Astrocyte of the cerebellum (primary cell): ENCODE data around the gene SMAD5.

Experiments
- DNase-seq: peaks from one replicate; pipeline ENCODE4 v3.0.0-alpha.2; 2011; ENCODE audit warnings: low read depth
- H3K4me3 ChIP-seq: 2 replicates; pipeline ENCODE4 v1.5.1; 2011; ENCODE audit warnings: mild to moderate bottlenecking, low read depth, low read length, moderate library complexity
- in situ Hi-C: cut with HindIII; loops from 2 replicates; pipeline ENCODE4 v1.10.0; 2017; ENCODE audit warnings: low sequenced_read_pairs
- TF ChIP-seq, protein P1 (sequence below): IDR thresholded peaks from 2 replicates; pipeline ENCODE4 v1.5.1; 2012; ENCODE audit warnings: low read length, low read depth, moderate library complexity, mild to moderate bottlenecking; ENCODE audit errors: missing control alignments

The SMAD5 gene

DNA sequence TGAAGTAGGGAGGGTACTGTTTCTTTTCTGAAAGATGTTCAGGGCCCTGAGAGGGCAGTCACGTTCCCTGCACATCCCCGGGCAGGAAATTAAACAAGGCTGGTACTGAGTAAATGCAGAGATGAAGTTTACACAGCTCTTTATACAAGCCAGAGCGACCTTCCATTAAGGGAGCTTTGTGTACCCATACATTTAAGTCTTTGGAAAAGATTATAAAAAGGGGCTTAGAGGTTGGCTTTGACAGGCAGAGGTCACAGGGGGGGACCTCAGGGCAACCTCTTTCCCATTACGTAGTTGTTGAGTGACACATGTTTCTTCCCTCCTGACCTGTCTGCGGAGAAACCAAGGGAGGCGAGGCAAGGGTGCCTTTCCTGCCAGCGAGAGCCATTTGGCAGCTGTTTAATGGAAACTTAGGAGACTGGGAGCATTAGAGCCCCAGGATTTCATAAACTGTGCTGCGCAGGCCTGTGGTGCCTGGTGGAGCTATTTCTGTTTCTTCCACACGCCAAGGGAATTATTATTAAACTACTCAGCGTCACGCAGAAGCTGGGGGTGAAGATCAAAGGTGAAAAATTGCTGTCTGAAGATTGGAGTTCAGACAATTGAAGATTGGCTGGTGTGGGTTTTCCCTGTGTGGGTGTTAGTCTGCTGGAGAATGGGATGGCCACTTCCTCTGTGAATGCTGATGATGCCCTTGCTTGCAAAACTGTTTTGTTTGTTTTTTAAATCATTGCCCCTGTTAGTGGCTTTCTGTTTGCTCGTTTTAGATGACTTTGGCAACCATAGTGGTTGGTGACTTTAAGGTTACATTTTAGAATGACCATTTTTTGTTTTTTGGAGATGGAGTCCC, 63.6 kb downstream of the SMAD5 start:
- TF ChIP-seq, protein P1, sequence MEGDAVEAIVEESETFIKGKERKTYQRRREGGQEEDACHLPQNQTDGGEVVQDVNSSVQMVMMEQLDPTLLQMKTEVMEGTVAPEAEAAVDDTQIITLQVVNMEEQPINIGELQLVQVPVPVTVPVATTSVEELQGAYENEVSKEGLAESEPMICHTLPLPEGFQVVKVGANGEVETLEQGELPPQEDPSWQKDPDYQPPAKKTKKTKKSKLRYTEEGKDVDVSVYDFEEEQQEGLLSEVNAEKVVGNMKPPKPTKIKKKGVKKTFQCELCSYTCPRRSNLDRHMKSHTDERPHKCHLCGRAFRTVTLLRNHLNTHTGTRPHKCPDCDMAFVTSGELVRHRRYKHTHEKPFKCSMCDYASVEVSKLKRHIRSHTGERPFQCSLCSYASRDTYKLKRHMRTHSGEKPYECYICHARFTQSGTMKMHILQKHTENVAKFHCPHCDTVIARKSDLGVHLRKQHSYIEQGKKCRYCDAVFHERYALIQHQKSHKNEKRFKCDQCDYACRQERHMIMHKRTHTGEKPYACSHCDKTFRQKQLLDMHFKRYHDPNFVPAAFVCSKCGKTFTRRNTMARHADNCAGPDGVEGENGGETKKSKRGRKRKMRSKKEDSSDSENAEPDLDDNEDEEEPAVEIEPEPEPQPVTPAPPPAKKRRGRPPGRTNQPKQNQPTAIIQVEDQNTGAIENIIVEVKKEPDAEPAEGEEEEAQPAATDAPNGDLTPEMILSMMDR: no peak
- in situ Hi-C loops: no loop called here
- no peak for DNase-seq
- H3K4me3 ChIP-seq: no peak overlapping the region

DNA sequence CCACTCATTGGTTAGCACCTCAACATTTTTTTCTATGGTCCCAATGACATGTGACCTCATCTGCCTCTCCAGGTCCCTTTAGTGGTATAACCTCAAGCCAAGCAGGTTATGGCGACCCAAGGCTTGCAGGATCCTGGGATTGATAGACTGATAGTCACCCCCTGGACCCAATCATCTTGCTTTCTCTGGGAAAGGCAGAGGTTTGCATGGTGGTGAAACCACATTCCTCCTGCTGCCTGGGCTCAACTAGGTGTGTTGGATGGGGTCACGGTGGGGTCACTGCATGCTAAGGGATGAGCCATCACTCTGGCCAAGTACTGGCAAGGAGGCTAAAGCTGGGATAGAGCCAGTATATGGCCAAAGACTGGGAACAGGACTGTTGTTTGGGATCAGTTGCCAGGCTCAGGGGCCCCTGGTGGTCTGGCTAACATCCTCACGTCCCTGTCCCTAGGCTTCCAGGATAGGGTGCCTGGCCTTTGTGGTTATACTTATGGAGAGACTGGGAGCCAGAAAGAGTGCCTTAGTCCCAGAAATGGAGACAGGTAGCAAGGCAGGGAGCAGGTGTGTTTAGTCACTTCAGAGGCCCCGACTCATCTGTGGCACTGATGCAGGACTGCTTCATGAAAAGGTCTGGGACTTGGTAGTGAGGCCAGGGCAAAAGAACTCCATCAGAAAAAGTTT, 65.0 kb downstream of the SMAD5 start:
- no peak overlapping the region for H3K4me3 ChIP-seq
- in situ Hi-C loops: no loop called here
- TF ChIP-seq, protein P1: no peak
- DNase-seq: no peak

DNA sequence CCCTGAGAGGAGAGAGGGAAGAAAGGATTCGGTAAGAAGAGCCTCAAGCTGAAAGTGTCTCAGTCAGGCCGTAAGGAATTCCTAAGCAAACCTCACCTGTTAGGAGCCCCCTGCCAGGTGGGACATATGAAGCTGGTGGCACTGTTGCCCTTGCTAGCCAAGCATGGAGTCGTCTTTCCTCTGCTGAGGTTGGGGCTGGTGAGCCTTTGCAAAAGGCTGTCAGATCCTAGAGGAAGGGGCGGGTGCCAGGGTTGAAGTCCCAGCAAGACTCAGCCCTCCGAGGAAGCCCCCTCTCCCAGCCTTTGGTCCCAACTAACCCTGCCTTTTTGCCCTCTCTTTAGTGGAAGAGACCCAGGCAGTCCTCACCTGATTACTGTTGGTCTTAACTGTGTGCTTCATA, 65.8 kb downstream of the SMAD5 start:
- H3K4me3 ChIP-seq: no peak overlapping the region
- in situ Hi-C loops: no loop called here
- DNase-seq: no peak
- TF ChIP-seq, protein P1: no peak

DNA sequence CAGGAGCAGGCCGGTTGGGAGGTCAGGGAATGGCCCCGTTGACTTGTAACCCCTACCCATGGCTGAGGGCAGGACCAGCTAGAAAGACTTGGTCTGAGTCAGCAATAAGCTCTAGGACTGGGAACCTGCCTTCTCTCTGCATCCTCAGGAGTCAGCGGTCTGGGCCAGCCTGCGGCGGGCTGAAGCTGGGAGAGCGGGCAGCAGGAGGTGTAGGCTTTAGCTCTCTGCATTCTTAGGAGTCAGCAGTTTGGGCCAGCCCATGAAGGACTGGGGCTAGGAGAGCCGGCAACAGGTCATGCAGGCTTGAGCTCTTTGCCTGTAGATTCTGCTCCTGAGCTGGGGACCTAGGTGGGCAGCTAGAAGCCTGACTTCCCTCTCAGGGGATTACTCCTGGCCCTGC, 66.8 kb downstream of the SMAD5 start:
- TF ChIP-seq, protein P1: no peak
- in situ Hi-C loops: no loop called here
- no peak for DNase-seq
- H3K4me3 ChIP-seq: no peak overlapping the region

DNA sequence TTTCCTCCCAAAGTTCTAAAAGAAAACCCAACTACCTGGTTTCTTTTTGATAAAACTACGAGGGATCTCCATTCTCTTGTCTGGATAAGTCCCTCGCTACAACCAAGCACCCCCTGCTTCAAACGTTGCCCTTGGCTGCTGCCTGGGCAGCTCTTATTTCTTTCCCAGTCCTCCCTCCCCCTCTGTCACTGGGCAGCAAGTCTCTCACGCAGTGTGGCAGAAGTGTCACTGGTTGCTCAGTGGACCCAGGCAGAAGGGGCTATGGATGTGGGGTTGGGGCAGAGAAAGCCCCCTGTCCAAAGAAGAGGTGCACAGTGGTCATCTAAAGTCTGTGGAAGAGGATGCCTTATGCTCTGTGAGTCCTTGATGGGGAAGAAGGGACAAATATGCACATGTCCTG, 67.5 kb downstream of the SMAD5 start:
- no peak overlapping the region for H3K4me3 ChIP-seq
- in situ Hi-C loops: no loop called here
- no peak for DNase-seq
- TF ChIP-seq, protein P1: no peak

DNA sequence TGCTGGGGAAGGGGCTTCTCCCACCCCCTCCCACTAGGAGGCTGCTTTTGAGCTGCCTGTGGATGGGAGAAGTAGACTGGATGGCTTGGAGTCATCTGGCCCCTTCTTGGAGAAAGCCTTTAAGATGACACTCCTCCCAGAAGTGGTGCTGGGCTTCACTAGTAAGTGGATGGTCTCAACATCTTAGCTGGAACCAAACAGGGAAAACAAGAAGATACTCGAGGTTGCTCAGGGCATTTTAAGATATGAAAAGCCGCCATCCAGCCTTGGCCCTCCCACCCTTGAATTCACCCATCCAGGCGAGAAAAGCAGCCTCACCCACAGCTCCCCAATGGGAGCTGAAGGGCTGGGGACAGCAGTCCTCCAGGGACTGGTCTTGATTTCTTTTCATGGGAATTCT, 68.1 kb downstream of the SMAD5 start:
- in situ Hi-C loops: no loop called here
- no peak for DNase-seq

More for the DNA sequence above, 68.1 kb downstream of the SMAD5 start:
- no peak overlapping the region for H3K4me3 ChIP-seq
- TF ChIP-seq, protein P1: no peak
